Cardiac muscle cell (in vitro differentiated cells and primary cell): ENCODE measurements around the gene TMEM163. TPM values are rescaled to one million over a fixed set of nuclear protein-coding genes. Genes with fewer than 3 reads are reported as not detected.
A peak's percentile ranks its signal among the peaks of the same experiment; 100 is the strongest.
"Not testable (repeated sequence)": the region's sequence is repeated elsewhere in the genome, so short reads cannot be mapped to it uniquely, and the experiment has no call there.

ENCODE experiments used
- DNase-seq, 2 donors: peaks; one replicate each; pipeline versions ENCODE4 v3.0.0 to v3.0.0-alpha.2; 2010 to 2017; ENCODE audit warnings: low read depth in 1 of 2, low spot score in 1 of 2
- H3K27ac ChIP-seq: fragments of 200-600 bp; sonication (generic); 2 replicates; pipeline ENCODE4 v1.5.1; 2016
- H3K27me3 ChIP-seq: fragments of 200-600 bp; sonication (generic); 2 replicates; pipeline ENCODE4 v1.6.0; 2016; ENCODE audit warnings: control low read depth
- H3K36me3 ChIP-seq: fragments of 200-600 bp; sonication (generic); 2 replicates; pipeline ENCODE4 v1.5.1; 2016; ENCODE audit warnings: control low read depth
- H3K4me1 ChIP-seq: fragments of 200-600 bp; sonication (generic); 2 replicates; pipeline ENCODE4 v1.8.1; 2017; ENCODE audit warnings: low read depth, mild to moderate bottlenecking, mixed run types
- H3K4me3 ChIP-seq: fragments of 200-600 bp; sonication (generic); 2 replicates; pipeline ENCODE4 v1.5.1; 2016; ENCODE audit warnings: mild to moderate bottlenecking
- H3K9me3 ChIP-seq: fragments of 200-600 bp; sonication (generic); 2 replicates; pipeline ENCODE4 v1.5.1; 2017; ENCODE audit warnings: low read depth, mild to moderate bottlenecking, control low read depth
- CTCF ChIP-seq: IDR thresholded peaks from 2 replicates; pipeline ENCODE4 v1.5.1; 2012; ENCODE audit warnings: low read depth, mild to moderate bottlenecking, low read length
- polyA plus RNA-seq: library from polyadenylated mRNA; unstranded; fragments of >200 nt; fragmentation: Nextera tagmentation; extraction: Ambion mirVana; gene quantifications from 2 replicates; pipeline ENCODE4 v1.2.1, GENCODE V29; 2016
- total RNA-seq: library from RNA; depleted of rRNA; stranded (reverse); fragments of >200 nt; gene quantifications from 2 replicates; pipeline ENCODE4 v1.2.3, GENCODE V29; 2016

TMEM163 gene
- total and polyA plus RNA-seq, 2 experiments from 2014 or later, result 45.8 to 58.1 TPM

- H3K27me3 ChIP-seq, result no peaks in the 10 kb centered on the region
Observed at GRCh38 chr2:134728163-134728562, 9.4 kb upstream of the TMEM163 start.

GRCh38 chr2:134727385-134727784, 8.6 kb upstream of the TMEM163 start:
- Histone ChIP-seq H3K27ac (no peak overlapping the region), H3K27me3 (no peaks in the 10 kb centered on the region), H3K4me1 (no peaks in the 10 kb centered on the region), H3K36me3 (no peaks in the 10 kb centered on the region), H3K4me3 (no peak overlapping the region), H3K9me3 (no peaks in the 10 kb centered on the region)
- DNase-seq, result peak in 1 of 2 donors; percentile 88
- TF ChIP-seq CTCF, result no peak

More at GRCh38 chr2:134728163-134728562, 9.4 kb upstream of the TMEM163 start:
- Histone ChIP-seq H3K9me3 (no peaks in the 10 kb centered on the region), H3K4me3 (no peak overlapping the region), H3K36me3 (no peaks in the 10 kb centered on the region), H3K4me1 (no peaks in the 10 kb centered on the region), H3K27ac (no peak overlapping the region)
- no peak for DNase-seq
- TF ChIP-seq CTCF, result no peak

- DNase-seq, result no peak
- peaks cover 6% of the 10 kb centered on the region for H3K27me3 ChIP-seq
Observed at GRCh38 chr2:134726645-134727044, 7.8 kb upstream of the TMEM163 start.

GRCh38 chr2:134725876-134726275, 7.1 kb upstream of the TMEM163 start:
- TF ChIP-seq CTCF, result no peak
- no peaks in the 10 kb centered on the region for H3K9me3 ChIP-seq
- H3K27me3 ChIP-seq, result peaks cover 14% of the 10 kb centered on the region
- no peaks in the 10 kb centered on the region for H3K36me3 ChIP-seq
- no peak overlapping the region for H3K27ac ChIP-seq
- no peak for DNase-seq
- peaks cover 3% of the 10 kb centered on the region for H3K4me1 ChIP-seq
- no peak overlapping the region for H3K4me3 ChIP-seq

More at GRCh38 chr2:134726645-134727044, 7.8 kb upstream of the TMEM163 start:
- no peak overlapping the region for H3K27ac ChIP-seq
- H3K9me3 ChIP-seq, result no peaks in the 10 kb centered on the region
- H3K4me3 ChIP-seq, result no peak overlapping the region
- no peaks in the 10 kb centered on the region for H3K36me3 ChIP-seq
- no peak for TF ChIP-seq CTCF
- peaks cover 3% of the 10 kb centered on the region for H3K4me1 ChIP-seq

- TF ChIP-seq CTCF, result no peak
- Histone ChIP-seq H3K27me3 (peaks cover 29% of the 10 kb centered on the region), H3K4me3 (no peak overlapping the region), H3K27ac (no peak overlapping the region), H3K9me3 (no peaks in the 10 kb centered on the region), H3K4me1 (peaks cover 3% of the 10 kb centered on the region), H3K36me3 (no peaks in the 10 kb centered on the region)
- no peak for DNase-seq
Observed at GRCh38 chr2:134724341-134724740, 5.5 kb upstream of the TMEM163 start.

- not testable (repeated sequence) for H3K27ac ChIP-seq, H3K36me3 ChIP-seq, H3K4me3 ChIP-seq, DNase-seq, H3K9me3 ChIP-seq, H3K4me1 ChIP-seq
- H3K27me3 ChIP-seq, result peaks cover 32% of the 10 kb centered on the region
Observed at GRCh38 chr2:134723742-134724141, 4.9 kb upstream of the TMEM163 start.
